Activated T-helper 1 cell treated with anti-CD3 and anti-CD28 coated beads, Interleukin-12 subunit alpha, Interleukin-12 subunit beta, Interleukin-2, Interleukin-4 antibody, amounts not matched to agents 30 ng/mL and 10 ng/mL and 1 ng/mL, durations not matched to agents 14 hours and 24 hours and 36 hours (primary cell): ENCODE data around the gene KRT17. TPM values are rescaled to one million over a fixed set of nuclear protein-coding genes. Genes with fewer than 3 reads are reported as not detected.

Experiments
- DNase-seq: peaks from one replicate; pipeline ENCODE4 v3.0.0; 2021; ENCODE audit warnings: low spot score
- H3K27ac Mint-ChIP-seq: one replicate; pipeline ENCODE4 v1.8.0; 2021; ENCODE audit warnings: mild to moderate bottlenecking, mixed read lengths
- H3K27me3 Mint-ChIP-seq: one replicate; pipeline ENCODE4 v1.8.0; 2022; ENCODE audit warnings: mild to moderate bottlenecking, moderate library complexity, mixed read lengths; ENCODE audit not compliant: insufficient read depth
- H3K36me3 Mint-ChIP-seq: one replicate; pipeline ENCODE4 v1.8.0; 2021; ENCODE audit warnings: low read depth, mixed read lengths
- H3K4me1 Mint-ChIP-seq: one replicate; pipeline ENCODE4 v1.8.0; 2021; ENCODE audit warnings: low read depth, mixed read lengths
- H3K4me3 Mint-ChIP-seq: one replicate; pipeline ENCODE4 v1.8.0; 2021; ENCODE audit warnings: mild to moderate bottlenecking, moderate library complexity, mixed read lengths
- H3K9me3 Mint-ChIP-seq: one replicate; pipeline ENCODE4 v1.8.0; 2021; ENCODE audit warnings: mixed read lengths
- intact Hi-C: fragments of 100-400 bp; cut with micrococcal nuclease; formaldehyde crosslinking; loops from one replicate; pipeline ENCODE4 v1.15.1; 2024
- total RNA-seq: library from RNA; stranded (reverse); gene quantifications from 2 replicates; pipeline ENCODE4 v1.2.3, GENCODE V29; 2022

The KRT17 gene
- 0.24 TPM in 1 of 2 replicates, not detected in the other for total RNA-seq

DNA sequence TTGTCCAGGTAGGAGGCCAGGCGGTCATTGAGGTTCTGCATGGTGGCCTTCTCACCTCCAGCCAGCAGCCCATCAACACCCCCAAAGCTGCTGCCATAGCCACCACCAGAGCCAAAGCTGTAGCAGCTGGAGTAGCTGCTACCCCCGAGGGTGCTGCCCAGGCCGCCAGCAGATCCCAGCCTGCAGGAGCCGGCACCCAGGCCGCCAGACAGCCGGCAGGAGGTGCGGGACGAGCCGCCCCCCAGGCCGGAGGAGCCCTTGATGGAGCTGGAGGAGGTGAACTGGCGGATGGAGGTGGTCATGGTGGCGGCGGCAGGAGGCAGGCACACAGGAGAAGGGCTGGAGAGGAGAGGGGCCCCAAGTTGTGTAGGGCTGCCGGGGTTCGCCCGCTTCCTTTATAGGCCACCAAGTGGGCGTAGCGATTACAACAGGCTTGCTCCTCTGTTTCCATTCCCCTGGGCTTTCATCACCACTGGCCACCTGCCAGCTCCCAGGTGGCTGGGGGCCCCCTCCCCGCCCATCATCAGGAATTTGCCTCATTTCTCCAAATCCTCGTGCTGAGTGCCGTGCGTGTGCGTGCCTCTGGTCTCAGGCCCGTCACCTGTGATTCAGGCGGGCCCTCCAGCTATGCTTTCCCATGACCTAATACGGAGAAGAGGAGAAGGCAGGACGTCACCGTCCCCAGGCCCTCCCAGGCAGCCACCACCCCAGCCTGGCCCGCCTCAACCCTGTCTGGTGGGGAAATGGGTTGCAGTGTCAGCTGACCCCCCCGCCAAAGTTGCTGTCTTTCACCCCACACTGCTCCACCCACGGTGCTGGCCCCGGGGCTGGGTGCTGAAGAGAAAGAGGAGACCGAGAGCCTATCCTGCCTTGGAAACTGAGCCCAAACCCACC, at the start of gene KRT17:
Gene KRT17, minus strand, starts transcription at position 368 of the 894 bp plus-strand sequence. Its CDS starts 66 bp downstream, at position 302.
- no peak for DNase-seq
- Mint-ChIP-seq H3K27me3 (no peaks in the 10 kb centered on the region), H3K27ac (no peak within 1 kb of the TSS), H3K4me3 (no peak within 1 kb of the TSS), H3K9me3 (no peaks in the 10 kb centered on the region), H3K4me1 (no peaks in the 10 kb centered on the region), H3K36me3 (no peaks in the 10 kb centered on the region)
- intact Hi-C loops = no loop called here

DNA sequence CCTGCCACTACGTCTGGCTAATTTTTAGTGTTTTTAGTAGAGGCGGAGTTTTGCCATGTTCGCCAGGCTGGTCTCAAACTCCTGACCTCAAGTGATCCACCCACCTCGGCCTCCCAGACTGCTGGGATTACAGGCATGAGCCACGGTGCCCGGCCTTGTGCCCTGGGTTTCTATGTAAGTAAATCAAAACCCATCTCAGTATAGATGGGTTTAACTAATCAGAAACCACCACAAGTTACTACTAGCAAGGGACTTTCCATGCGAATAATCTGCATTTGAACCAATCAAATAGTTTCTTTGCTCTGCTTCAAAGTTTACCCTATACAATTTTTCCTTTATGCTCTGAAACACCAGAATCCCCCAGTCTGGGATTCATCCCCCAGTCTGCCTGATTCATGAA, 47.8 kb upstream of the KRT17 start:
- Mint-ChIP-seq H3K4me3 (no peak overlapping the region), H3K27ac (peak overlapping the region; percentile 70)
- intact Hi-C loops = no loop called here

DNA sequence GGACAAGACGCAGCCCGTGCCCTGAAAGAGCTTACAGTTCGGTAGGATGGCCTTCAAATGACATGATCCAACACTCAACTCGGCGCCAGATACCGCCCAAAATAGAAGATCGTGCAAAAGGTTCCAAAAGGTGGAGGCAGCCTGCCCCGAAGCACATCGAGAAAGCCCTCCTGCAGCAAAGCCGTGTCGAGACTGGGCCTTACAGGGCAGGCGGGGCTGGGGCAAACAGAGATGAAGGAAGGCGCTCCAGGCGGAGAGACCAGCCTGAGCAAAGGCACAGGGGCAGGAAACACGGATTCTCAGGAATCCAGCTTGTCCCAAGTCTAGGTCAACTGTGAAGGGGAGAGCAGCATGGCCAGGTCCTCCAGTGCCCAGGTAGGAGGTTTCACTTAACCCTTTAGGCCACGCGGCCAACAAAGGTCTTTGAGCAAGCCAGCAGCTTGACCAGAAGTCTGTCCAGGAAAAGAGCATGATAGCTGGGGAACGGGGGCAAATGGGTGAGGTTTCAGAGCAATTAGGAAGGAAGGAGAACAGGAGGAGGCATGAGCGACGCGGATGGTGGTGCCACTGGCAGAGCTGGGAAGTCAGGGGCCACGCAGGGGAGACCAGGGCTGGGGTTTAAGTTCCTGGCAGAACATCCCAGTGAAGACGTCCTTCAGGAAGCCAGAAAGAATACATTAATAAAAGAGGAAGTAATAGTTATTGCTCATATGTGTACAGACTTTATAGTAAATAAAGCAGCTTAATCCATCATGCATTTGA, 43.1 kb upstream of the KRT17 start:
- Mint-ChIP-seq H3K9me3 (no peaks in the 10 kb centered on the region), H3K27ac (peak overlapping the region; percentile 98), H3K4me3 (peak overlapping the region; percentile 81), H3K4me1 (peaks cover 63% of the 10 kb centered on the region), H3K27me3 (peaks cover 7% of the 10 kb centered on the region), H3K36me3 (peaks cover 2% of the 10 kb centered on the region)
- DNase-seq = no peak
- intact Hi-C loops = loop anchor here (1.0 to 10.0 kb wide), 8 partner anchors 118 to 1343 kb away; no protein-coding TSS in a partner anchor

More for the DNA sequence above, 47.8 kb upstream of the KRT17 start:
- DNase-seq = no peak
- Mint-ChIP-seq H3K36me3 (peaks cover 6% of the 10 kb centered on the region), H3K4me1 (peaks cover 57% of the 10 kb centered on the region), H3K9me3 (no peaks in the 10 kb centered on the region), H3K27me3 (no peaks in the 10 kb centered on the region)

DNA sequence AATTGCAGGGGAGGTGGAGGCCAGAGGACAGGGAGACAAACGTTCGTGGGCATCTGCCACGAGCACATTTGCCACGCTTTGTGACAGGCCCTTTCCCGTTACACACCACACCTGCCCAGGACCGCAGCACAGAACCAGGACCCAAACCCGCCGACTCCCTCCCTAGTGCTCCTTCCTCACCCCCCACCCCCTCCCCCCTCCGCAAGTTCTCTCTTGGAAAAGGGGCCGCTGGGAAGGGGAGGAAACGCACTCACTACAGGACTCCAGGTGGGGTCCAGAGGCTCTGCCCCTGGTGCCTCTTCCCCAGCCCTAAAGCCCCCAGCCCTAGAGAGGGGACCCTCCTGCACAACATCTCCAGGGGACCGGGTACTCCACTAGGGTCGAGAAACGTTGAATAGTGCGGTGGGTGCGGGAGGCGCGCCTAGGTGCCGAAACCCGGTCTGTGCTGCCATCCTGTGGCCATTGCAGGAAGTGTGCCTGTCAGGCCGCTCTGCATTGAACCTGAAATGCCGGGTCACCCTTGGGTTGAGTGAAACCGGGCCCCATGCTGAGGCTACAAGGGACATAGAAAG, 42.4 kb upstream of the KRT17 start:
- peak; percentile 80 for DNase-seq
- H3K4me3 Mint-ChIP-seq = peak overlapping the region; percentile 81
- peaks cover 60% of the 10 kb centered on the region for H3K4me1 Mint-ChIP-seq
- peak overlapping the region; percentile 98 for H3K27ac Mint-ChIP-seq
- H3K27me3 Mint-ChIP-seq = peaks cover 7% of the 10 kb centered on the region
- intact Hi-C loops = loop anchor here (1.0 to 10.0 kb wide), 10 partner anchors 18 to 1342 kb away; partner anchors contain the start of gene EIF1
- no peaks in the 10 kb centered on the region for H3K9me3 Mint-ChIP-seq
- peaks cover 2% of the 10 kb centered on the region for H3K36me3 Mint-ChIP-seq

DNA sequence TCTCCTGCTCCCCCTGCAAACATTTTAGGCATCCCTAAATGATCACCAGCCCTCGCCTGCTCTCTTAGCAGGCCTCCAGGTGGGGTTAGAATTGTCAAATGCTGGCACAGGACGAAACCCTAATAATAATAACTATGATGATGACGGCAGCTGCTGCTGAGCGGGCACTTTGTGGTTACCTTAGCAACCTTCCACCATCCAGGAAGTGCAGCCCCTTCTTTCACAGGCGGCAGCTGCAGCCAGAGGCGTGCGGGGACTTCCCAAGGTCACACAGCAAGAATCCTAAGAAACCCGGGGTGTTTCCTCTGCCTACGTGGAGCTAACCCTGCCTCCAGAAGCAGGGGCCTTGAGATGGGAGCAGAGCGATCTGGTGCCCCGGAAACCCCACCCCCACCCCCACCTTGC, 41.9 kb upstream of the KRT17 start:
- DNase-seq = peak; percentile 63
- Mint-ChIP-seq H3K36me3 (peaks cover 2% of the 10 kb centered on the region), H3K9me3 (no peaks in the 10 kb centered on the region), H3K4me1 (peaks cover 60% of the 10 kb centered on the region), H3K27me3 (peaks cover 7% of the 10 kb centered on the region), H3K4me3 (peak overlapping the region; percentile 81), H3K27ac (peak overlapping the region; percentile 98)
- intact Hi-C loops = loop anchor here (1.0 to 10.0 kb wide), 9 partner anchors 18 to 1341 kb away; partner anchors contain the start of gene EIF1

DNA sequence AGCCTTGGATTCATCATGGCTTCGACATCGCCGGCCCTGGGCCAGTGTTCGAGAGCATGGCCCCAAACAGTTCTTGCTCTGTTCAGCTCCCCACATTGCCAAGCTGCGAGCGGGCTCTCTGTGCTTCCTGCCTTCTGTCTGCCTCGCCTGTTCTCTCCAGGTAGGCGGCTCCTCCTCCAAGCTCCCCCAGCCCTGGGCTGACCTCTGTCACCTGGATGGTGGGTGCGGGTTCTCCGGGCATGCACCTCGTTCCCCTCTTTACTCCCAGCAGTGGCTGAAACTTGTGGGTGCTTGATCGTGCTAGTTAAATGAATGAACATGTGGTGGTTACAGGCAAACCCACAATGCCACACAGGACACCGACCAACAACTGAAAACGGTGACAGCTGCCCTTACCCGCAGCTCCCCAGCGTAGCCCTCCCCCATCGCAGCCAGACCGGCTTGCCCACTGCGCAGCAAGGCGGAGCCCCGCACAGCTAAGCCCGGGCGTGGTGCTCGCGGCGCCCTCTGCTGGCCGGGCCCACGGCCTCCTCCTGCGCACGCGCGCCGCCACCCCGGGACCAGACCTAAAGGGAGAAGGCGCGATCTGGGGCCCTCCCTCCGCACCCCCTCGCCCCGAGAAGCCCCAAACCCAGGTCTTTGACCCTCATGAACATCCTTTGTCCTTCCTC, 41.3 kb upstream of the KRT17 start:
- H3K9me3 Mint-ChIP-seq = no peaks in the 10 kb centered on the region
- DNase-seq = peak; percentile 88
- peak overlapping the region; percentile 98 for H3K27ac Mint-ChIP-seq
- H3K4me1 Mint-ChIP-seq = peaks cover 60% of the 10 kb centered on the region
- peaks cover 8% of the 10 kb centered on the region for H3K27me3 Mint-ChIP-seq
- peak overlapping the region; percentile 81 for H3K4me3 Mint-ChIP-seq
- intact Hi-C loops = loop anchor here (1.0 to 10.0 kb wide), 10 partner anchors 13 to 1341 kb away; partner anchors contain the start of gene EIF1
- peaks cover 2% of the 10 kb centered on the region for H3K36me3 Mint-ChIP-seq

DNA sequence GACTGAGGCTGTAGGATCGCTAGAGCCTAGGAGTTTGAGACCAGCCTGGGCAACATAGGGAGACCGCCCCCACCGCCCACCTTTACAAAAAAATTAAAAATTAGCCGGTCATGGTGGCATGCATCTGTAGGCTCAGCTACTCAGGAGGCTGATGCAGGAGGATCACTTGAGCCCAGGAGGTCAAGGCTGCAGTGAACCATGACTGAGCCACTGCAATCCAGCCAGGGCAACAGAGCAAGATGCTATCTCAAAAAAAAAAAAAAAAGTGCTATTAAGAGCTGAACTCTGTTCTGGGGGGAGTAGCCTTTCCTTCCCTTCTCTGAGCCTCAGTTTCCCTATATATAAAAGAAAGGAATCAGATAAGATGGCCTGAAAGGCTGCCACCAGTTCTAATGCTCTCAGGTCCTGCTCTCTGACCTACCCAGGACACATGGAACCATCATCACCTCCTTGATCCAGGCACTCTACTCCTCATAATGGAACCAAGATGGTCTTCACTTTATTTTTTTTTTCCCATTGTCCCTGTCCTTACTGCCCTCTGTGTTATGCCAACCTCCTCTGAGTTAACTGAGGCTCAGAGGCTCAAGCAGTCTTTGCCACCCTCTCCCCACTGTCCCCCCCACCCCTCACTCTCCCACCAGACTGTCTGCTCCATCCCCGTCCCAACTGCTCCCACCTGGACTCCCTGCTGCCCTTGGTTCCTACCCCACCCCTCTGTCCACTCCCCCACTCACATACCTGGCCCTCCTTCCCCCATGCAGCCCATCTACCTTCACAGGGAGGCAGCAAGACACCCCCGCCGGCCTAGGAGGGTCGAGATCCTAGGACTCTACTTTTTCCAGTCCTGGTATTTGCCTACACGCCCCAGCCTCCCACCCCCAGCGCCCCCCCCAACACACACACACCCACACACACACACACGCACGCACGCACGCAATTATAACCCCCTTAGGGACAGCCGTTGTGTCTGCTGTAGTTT, 40.5 kb upstream of the KRT17 start:
- peak overlapping the region; percentile 98 for H3K27ac Mint-ChIP-seq
- no peaks in the 10 kb centered on the region for H3K9me3 Mint-ChIP-seq
- peaks cover 53% of the 10 kb centered on the region for H3K4me1 Mint-ChIP-seq
- H3K4me3 Mint-ChIP-seq = peak overlapping the region; percentile 81
- intact Hi-C loops = loop anchor here (2.0 to 10.0 kb wide), 8 partner anchors 14 to 1340 kb away; partner anchors contain the start of gene KRT36
- H3K36me3 Mint-ChIP-seq = peaks cover 2% of the 10 kb centered on the region
- no peak for DNase-seq
- peaks cover 9% of the 10 kb centered on the region for H3K27me3 Mint-ChIP-seq

DNA sequence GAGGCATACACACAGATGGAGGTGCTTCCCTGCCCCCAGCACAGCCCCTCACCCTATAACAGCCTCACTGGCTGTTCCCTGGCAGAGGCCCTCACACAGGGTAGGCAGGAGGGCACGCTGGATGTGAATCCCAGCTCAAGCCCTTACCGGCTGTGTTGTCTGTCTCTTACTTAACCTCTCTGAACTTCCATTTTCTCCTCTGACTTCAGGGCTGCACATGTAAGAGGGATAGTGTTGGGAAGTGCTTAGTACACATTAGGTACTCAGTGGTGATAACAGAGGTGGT, 39.7 kb upstream of the KRT17 start:
- Mint-ChIP-seq H3K27me3 (peaks cover 9% of the 10 kb centered on the region), H3K9me3 (no peaks in the 10 kb centered on the region), H3K27ac (no peak overlapping the region), H3K4me1 (peaks cover 46% of the 10 kb centered on the region), H3K4me3 (no peak overlapping the region), H3K36me3 (peaks cover 2% of the 10 kb centered on the region)
- intact Hi-C loops = loop anchor here (2.0 to 10.0 kb wide), 5 partner anchors 15 to 1339 kb away; partner anchors contain the start of gene KRT36
- DNase-seq = no peak

DNA sequence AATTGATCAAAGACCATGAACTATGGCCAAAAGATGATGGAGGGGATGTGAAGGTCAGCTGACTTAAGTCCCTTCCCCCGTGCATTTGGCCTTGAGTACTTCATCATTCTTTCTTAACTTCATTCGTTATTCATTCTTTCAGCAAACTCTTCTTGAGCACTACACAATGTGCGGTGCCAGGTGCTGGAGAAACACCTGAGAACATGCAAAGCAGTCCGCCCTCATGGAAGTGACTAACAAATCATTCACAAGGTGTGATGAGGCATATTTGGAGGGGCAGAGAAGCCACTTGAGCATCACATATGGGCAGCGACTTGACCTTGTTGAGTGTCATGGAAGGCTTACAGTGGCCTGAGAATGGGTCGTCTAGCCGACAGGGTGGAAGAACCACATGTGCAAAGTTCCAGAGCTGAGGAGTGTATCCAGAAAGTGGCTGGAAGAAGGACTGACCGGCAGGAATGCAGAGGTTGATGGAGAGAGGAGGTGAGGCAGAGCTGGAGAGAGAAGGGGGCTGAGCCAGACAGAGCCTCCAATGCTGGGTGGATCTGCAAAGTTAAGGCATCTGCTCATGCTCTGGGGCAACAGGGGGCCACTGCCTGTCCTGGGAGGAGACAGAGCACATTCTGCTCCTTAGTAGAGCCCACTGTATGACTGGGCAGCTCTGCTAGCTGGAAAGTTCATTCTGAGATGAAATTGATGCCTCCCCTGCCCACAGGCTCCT, 39.2 kb upstream of the KRT17 start:
- H3K36me3 Mint-ChIP-seq = peaks cover 2% of the 10 kb centered on the region
- H3K27me3 Mint-ChIP-seq = peaks cover 9% of the 10 kb centered on the region
- H3K4me3 Mint-ChIP-seq = no peak overlapping the region
- H3K4me1 Mint-ChIP-seq = peaks cover 41% of the 10 kb centered on the region
- H3K9me3 Mint-ChIP-seq = no peaks in the 10 kb centered on the region
- intact Hi-C loops = loop anchor here (2.0 to 10.0 kb wide), 5 partner anchors 15 to 1339 kb away; partner anchors contain the start of gene KRT36
- no peak for DNase-seq
- H3K27ac Mint-ChIP-seq = peak overlapping the region; percentile 37

DNA sequence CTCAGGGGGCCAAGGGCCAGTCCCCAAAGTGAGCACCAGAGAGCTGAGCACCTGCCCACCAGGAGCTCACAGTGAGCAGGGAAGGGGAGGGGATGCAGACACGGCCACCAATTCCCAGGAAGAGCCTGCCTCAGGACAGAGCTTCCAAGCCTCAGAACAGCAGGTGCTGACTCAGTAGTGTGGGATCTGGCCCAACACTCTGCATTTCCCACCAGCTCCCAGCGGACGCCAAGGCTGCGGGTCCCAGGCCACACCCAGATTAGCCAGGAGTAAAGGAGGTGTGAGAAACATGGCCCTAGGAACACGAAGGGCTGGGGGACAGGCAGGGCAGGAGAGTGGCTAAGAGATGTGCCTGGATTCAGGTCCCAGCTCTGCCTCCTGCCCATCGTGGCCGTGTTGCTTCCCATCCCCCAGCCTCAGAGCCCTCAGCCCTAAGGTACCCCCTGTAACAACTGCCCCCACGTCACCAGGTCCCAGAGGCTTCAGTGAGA, 35.9 kb upstream of the KRT17 start:
- Mint-ChIP-seq H3K36me3 (no peaks in the 10 kb centered on the region), H3K27ac (no peak overlapping the region), H3K27me3 (peaks cover 12% of the 10 kb centered on the region), H3K4me1 (peaks cover 11% of the 10 kb centered on the region), H3K9me3 (no peaks in the 10 kb centered on the region), H3K4me3 (no peak overlapping the region)
- intact Hi-C loops = loop anchor here (5.0 to 10.0 kb wide), 4 partner anchors 173 to 1335 kb away; partner anchors contain the start of gene KRT36
- no peak for DNase-seq
